Vagina (tissue), 2 donors: ENCODE measurements around the gene VIPR2. TPM values are rescaled to one million over a fixed set of nuclear protein-coding genes. Genes with fewer than 3 reads are reported as not detected.
A peak's percentile ranks its signal among the peaks of the same experiment; 100 is the strongest.

Experiments used
- DNase-seq, 2 donors: peaks; one replicate each; pipeline ENCODE4 v3.0.0-alpha.2; 2017; ENCODE audit errors: extremely low spot score in 2 of 2
- H3K27ac ChIP-seq: fragments of 200-600 bp; sonication (generic); one replicate; pipeline ENCODE4 v1.5.1; 2019
- H3K27me3 ChIP-seq: fragments of 200-600 bp; sonication (generic); one replicate; pipeline ENCODE4 v1.5.1; 2019
- H3K36me3 ChIP-seq, 2 donors: fragments of 200-600 bp; sonication (generic); one replicate each; pipeline ENCODE4 v1.5.1; 2017 to 2019
- H3K4me1 ChIP-seq: fragments of 200-600 bp; sonication (generic); one replicate; pipeline ENCODE4 v1.5.1; 2019
- H3K4me3 ChIP-seq, 2 donors: fragments of 200-600 bp; sonication (generic); 1 replicate in 1 of 2; 2 replicates in 1 of 2; pipeline ENCODE4 v1.5.1; 2016 to 2019
- H3K9me3 ChIP-seq: fragments of 200-600 bp; sonication (generic); one replicate; pipeline ENCODE4 v1.5.1; 2019
- POLR2A ChIP-seq, 2 donors: fragments of 450-650 bp; IDR thresholded peaks; one replicate each; pipeline ENCODE4 v1.6.1; 2017; ENCODE audit warnings: antibody characterized with exemption in 2 of 2, mild to moderate bottlenecking in 2 of 2, moderate library complexity in 2 of 2
- POLR2AphosphoS5 ChIP-seq, 2 donors: sonication (generic); formaldehyde crosslinking; IDR thresholded peaks; one replicate each; pipeline ENCODE4 v1.9.0; 2017; ENCODE audit warnings: antibody characterized with exemption in 2 of 2, mild to moderate bottlenecking in 2 of 2, low read depth in 1 of 2; ENCODE audit not compliant: insufficient read depth in 1 of 2
- intact Hi-C: fragments of 100-400 bp; cut with DNase I; formaldehyde crosslinking; loops from one replicate; pipeline ENCODE4 v1.15.1; 2023
- total RNA-seq: library from RNA; depleted of rRNA; stranded (reverse); fragments of >200 nt; gene quantifications from one replicate; pipeline ENCODE4 v1.2.3, GENCODE V29; 2016
- TF ChIP-seq, protein P1 (sequence below), 3 experiments: fragments of 450-650 bp in 2 of 3; fragments of 200-600 bp in 1 of 3; sonication (generic) in 1 of 3; IDR thresholded peaks; one replicate each; pipeline ENCODE4 v1.5.1; 2017 to 2019; ENCODE audit warnings: antibody characterized with exemption in 3 of 3, mild to moderate bottlenecking in 2 of 3, moderate library complexity in 2 of 3

The VIPR2 gene
- total RNA-seq, 1 donor from 2014 or later = 11.3 TPM

DNA sequence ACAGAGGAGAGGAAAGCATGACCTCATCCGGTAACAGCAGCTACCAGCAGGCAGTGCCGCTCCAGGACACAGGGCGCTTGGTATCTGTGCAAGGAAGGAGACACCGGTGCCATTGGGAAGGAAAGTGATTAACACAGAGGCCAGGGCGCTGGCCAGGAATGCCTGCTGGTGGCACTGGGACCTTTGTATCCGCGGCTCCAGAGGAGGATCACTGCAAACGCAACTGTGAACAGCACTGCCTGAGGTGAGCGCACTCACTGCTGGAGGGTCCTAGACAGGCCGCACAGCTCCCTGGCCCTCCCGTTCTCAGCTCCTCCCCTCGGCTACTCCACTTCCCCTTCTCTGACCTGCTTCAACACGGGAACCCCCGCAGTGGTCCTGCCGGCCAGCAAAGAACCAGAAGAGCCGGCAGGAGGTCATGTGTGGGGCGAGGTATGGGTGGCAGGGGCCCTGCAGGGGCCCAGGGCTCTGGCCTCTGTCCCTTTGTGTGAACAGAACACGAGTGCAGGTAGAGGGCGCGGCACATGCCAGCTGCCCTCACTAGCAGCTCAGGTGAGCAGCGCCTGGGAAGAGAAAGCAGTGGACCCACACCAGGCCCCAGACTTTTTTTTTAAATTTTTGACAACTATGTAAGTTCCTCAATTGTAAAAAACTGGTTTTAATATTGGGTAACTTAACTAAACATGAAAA is 107.6 kb downstream of the VIPR2 start:
- H3K27ac ChIP-seq = no peak overlapping the region
- H3K4me3 ChIP-seq = no peak overlapping the region
- no peaks in the 10 kb centered on the region for H3K27me3 ChIP-seq
- intact Hi-C loops = no loop called here
- H3K36me3 ChIP-seq = no peaks in the 10 kb centered on the region
- TF ChIP-seq POLR2A (IDR thresholded peaks at IDR 0.05) (no peak), POLR2AphosphoS5 (IDR thresholded peaks at IDR 0.05; ENCODE audit: insufficient read depth in 1 of 2, low read depth in 1 of 2) (no peak)
- TF ChIP-seq, protein P1, sequence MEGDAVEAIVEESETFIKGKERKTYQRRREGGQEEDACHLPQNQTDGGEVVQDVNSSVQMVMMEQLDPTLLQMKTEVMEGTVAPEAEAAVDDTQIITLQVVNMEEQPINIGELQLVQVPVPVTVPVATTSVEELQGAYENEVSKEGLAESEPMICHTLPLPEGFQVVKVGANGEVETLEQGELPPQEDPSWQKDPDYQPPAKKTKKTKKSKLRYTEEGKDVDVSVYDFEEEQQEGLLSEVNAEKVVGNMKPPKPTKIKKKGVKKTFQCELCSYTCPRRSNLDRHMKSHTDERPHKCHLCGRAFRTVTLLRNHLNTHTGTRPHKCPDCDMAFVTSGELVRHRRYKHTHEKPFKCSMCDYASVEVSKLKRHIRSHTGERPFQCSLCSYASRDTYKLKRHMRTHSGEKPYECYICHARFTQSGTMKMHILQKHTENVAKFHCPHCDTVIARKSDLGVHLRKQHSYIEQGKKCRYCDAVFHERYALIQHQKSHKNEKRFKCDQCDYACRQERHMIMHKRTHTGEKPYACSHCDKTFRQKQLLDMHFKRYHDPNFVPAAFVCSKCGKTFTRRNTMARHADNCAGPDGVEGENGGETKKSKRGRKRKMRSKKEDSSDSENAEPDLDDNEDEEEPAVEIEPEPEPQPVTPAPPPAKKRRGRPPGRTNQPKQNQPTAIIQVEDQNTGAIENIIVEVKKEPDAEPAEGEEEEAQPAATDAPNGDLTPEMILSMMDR (IDR thresholded peaks at IDR 0.05) = no peak
- DNase-seq = peak; percentile 70 to 85
- H3K4me1 ChIP-seq = peaks cover under 1% of the 10 kb centered on the region
- H3K9me3 ChIP-seq = no peaks in the 10 kb centered on the region

DNA sequence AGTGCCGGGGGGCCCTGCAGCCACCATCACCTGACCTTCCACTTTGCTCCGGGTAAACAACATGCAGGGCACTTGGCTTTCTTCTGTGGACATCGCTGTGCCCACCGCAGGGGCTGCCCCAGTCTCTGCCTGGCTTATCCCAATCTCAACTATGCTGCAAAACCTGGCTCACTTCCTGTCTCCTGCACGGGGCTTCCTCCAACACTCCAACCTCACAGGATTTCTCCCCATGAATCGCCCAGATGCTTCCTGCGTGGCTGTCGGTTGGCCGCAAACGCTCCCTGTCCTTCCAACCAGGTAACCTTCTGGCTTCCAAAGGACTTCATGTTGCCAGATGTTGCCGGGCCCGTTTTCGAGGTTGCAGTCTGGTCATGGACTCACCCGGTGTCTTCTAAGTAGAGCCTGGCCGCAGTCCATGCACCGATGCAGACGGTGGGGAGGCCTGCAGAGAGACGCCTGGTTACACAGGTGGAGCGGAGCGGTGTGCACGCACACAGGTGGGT is 109.0 kb downstream of the VIPR2 start:
- TF ChIP-seq POLR2A (IDR thresholded peaks at IDR 0.05) (no peak), POLR2AphosphoS5 (IDR thresholded peaks at IDR 0.05; ENCODE audit: insufficient read depth in 1 of 2, low read depth in 1 of 2) (no peak)
- TF ChIP-seq, protein P1 (IDR thresholded peaks at IDR 0.05) = no peak
- peaks cover 15% of the 10 kb centered on the region for H3K4me1 ChIP-seq
- H3K9me3 ChIP-seq = no peaks in the 10 kb centered on the region
- no peaks in the 10 kb centered on the region for H3K27me3 ChIP-seq
- H3K27ac ChIP-seq = no peak overlapping the region
- H3K36me3 ChIP-seq = no peaks in the 10 kb centered on the region
- intact Hi-C loops = no loop called here
- peak in 1 of 2 donors; percentile 95 for DNase-seq
- no peak overlapping the region for H3K4me3 ChIP-seq

DNA sequence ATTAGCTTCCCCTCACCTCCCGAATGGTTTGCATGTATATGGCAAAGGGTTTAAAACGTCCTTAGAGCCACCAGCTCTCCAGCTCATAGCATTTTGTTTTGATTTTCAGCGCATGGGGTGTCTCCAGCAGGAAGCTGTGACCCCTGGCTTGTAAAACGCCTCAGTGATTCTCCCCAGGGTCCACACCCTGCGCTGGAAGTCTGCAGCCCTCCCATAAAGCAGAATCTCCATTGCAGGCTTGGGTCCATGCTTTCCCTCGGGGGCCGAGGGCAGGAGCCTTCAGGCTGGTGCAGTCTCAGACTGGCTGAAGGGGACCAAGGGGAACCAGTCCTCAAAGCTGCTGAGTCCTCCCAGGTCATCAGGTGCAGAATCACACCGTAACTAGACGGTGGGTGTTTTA is 109.7 kb downstream of the VIPR2 start:
- Histone ChIP-seq H3K4me1 (peaks cover 17% of the 10 kb centered on the region), H3K27me3 (no peaks in the 10 kb centered on the region), H3K9me3 (no peaks in the 10 kb centered on the region), H3K4me3 (no peak overlapping the region), H3K36me3 (no peaks in the 10 kb centered on the region), H3K27ac (no peak overlapping the region)
- peak in 1 of 2 donors; percentile 87 for DNase-seq
- intact Hi-C loops = no loop called here
- TF ChIP-seq, protein P1 (IDR thresholded peaks at IDR 0.05) = no peak
- no peak for TF ChIP-seq POLR2AphosphoS5 (IDR thresholded peaks at IDR 0.05; ENCODE audit: insufficient read depth in 1 of 2, low read depth in 1 of 2)
- TF ChIP-seq POLR2A (IDR thresholded peaks at IDR 0.05) = no peak

DNA sequence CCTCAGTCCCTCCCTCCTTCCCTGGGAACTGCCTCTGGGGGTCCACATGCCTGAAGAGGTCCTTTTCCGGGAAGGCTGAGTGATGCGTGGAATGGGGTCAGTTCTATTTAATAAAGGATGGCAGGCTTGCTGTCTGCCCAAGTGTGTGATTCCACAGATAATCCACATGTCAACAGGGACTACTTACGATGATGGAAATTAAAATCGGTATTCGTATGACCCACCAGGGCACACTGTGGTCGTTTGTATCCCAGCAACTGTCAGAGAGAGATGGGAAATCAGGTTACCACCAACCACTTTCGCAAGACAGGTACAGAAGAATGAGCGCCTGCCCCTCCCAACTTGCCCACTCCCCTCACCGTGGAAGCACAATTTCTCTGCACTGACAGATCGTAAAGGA is 110.3 kb downstream of the VIPR2 start:
- Histone ChIP-seq H3K9me3 (no peaks in the 10 kb centered on the region), H3K27me3 (no peaks in the 10 kb centered on the region), H3K4me3 (no peak overlapping the region), H3K4me1 (peaks cover 17% of the 10 kb centered on the region), H3K36me3 (no peaks in the 10 kb centered on the region), H3K27ac (no peak overlapping the region)
- TF ChIP-seq, protein P1 (IDR thresholded peaks at IDR 0.05) = no peak
- TF ChIP-seq POLR2A (IDR thresholded peaks at IDR 0.05) (no peak), POLR2AphosphoS5 (IDR thresholded peaks at IDR 0.05; ENCODE audit: insufficient read depth in 1 of 2, low read depth in 1 of 2) (no peak)
- DNase-seq = peak in 1 of 2 donors; percentile 70
- intact Hi-C loops = no loop called here

DNA sequence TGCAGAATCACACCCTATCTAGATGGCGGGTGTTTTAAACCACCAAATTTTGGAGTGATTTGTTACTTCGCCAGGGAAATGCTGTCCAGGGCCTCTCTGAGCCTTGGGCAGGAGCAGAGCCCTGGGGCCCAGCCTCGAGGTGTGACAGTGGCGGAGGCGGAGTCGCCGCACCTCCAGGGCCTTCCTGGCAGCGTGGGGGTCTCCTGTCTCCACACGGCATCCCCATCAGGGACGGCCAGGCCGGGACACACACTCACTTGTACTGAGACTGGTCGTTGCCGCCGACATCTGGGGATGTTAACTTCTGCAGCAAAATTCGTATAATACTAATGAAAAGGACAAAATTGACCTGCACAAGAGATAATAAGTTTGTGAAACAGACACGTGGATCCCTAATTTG is 110.7 kb downstream of the VIPR2 start:
- peak in 1 of 2 donors; percentile 81 for DNase-seq
- intact Hi-C loops = no loop called here
- H3K27me3 ChIP-seq = no peaks in the 10 kb centered on the region

More for the DNA sequence above, 110.7 kb downstream of the VIPR2 start:
- TF ChIP-seq, protein P1 (IDR thresholded peaks at IDR 0.05) = no peak
- TF ChIP-seq POLR2AphosphoS5 (IDR thresholded peaks at IDR 0.05; ENCODE audit: insufficient read depth in 1 of 2, low read depth in 1 of 2) = no peak
- no peak for TF ChIP-seq POLR2A (IDR thresholded peaks at IDR 0.05)
- H3K4me3 ChIP-seq = no peak overlapping the region
- H3K27ac ChIP-seq = no peak overlapping the region
- H3K36me3 ChIP-seq = no peaks in the 10 kb centered on the region
- peaks cover 17% of the 10 kb centered on the region for H3K4me1 ChIP-seq
- no peaks in the 10 kb centered on the region for H3K9me3 ChIP-seq
